HG02885 (cell line): ENCODE results near the gene NUP205.
"Not testable (repeated sequence)": the region's sequence is repeated elsewhere in the genome, so short reads cannot be mapped to it uniquely, and the experiment has no call there.

Experiments
- ATAC-seq: cut with Tn5 transposase; IDR thresholded peaks from one replicate; pipeline ENCODE4 v1.9.1; 2021; ENCODE audit warnings: mild to moderate bottlenecking; ENCODE audit not compliant: unreplicated experiment, poor library complexity

NUP205 gene

GRCh38 chr7:135690566-135690965 is 132.8 kb downstream of the NUP205 start:
- ATAC-seq, result no peak

DNA sequence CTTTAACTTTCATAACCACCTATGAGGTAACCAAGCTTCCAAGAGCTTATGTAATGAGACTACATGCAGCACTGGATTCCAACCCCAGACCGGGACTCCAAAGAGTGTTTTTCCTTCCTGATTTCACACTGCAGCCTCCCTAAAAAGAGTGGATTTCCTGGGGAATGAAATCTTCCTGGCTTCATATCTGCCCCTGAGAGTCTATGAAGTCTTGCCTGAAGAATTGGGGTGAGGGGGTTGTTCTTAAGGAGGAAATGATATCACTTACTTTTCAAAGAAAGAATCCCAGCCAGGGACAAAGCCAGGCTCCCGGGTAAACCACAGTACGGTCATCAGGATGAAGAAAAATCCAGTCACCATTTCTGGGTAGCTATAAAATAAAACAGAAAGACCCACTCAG is 134.3 kb downstream of the NUP205 start:
- no peak for ATAC-seq

- ATAC-seq, result not testable (repeated sequence)
Measured at GRCh38 chr7:135692606-135693005, 134.9 kb downstream of the NUP205 start.

DNA sequence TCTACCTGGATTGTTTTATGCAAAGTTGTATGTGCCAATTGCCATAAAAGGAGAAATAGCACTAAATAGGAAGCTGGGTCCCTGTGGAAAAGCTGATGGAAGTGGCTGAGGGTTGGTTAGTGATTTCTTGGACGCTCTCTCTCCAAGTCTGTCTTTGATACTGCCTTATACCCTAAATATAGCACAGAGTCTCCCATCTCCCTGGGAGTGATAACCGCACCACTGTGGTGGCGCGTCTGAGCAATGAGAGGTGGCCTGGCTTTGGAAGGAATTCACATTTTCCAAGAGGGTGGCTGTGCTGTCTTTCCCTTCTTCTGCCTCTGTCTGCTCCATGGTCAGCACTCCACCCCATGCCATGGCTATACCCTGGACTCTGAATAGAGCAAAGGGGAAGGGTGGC is 135.8 kb downstream of the NUP205 start:
- no peak for ATAC-seq

DNA sequence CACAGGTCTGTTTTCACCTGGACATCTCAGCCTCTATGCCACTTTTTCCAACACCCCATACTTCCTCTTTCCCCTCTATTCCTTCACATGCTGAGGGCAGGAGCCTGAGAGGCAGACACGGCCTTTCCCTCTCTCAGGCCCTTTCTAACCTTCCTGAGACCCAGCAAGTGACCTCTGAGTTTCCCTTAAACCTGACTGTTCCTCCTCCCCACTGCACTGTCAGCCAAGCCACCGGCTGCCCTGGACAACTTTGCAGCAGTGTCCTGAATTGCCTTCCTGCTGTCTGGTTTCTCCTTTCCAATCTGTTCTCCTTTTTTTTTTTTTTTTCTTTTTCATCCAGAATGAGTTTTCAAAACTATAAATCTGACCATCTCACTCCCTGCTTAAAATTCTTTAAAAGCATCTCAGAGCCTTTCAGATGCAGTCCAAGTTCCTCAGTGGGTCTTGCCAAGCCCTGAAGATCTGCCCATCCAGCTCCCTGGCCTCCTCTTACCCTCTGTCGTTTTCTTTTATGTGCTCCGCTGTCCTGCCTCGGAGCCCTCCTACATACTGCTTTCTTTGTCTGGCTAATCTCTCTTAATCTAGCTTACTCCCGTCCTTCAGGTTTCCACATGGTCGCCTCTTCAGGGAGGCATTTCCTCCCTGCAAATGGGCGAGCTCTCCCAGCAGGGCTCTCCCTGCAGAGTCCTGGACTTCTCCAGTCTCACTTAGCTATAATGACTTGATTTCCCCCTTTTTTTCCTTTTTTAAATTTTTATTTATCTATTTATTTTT is 139.7 kb downstream of the NUP205 start:
- ATAC-seq, result no peak
